Endothelial cell (in vitro differentiated cells): Measurements from ENCODE around the gene ADCY5. TPM values are rescaled to one million over a fixed set of nuclear protein-coding genes. Genes with fewer than 3 reads are reported as not detected.
"Not testable (repeated sequence)": the region's sequence is repeated elsewhere in the genome, so short reads cannot be mapped to it uniquely, and the experiment has no call there.

Source experiments
- DNase-seq: peaks from one replicate; pipeline ENCODE4 v3.0.0; 2021; ENCODE audit warnings: low spot score
- H3K27ac Mint-ChIP-seq: one replicate; pipeline ENCODE4 v1.8.0; 2021; ENCODE audit warnings: mixed read lengths, inconsistent platforms; ENCODE audit not compliant: unreplicated experiment
- H3K27me3 Mint-ChIP-seq: one replicate; pipeline ENCODE4 v1.8.0; 2021; ENCODE audit warnings: mild to moderate bottlenecking, moderate library complexity, mixed read lengths, inconsistent platforms; ENCODE audit not compliant: unreplicated experiment
- H3K36me3 Mint-ChIP-seq: one replicate; pipeline ENCODE4 v1.8.0; 2021; ENCODE audit warnings: mild to moderate bottlenecking, low read depth, mixed read lengths, inconsistent platforms; ENCODE audit not compliant: unreplicated experiment
- H3K4me1 Mint-ChIP-seq: one replicate; pipeline ENCODE4 v1.8.0; 2021; ENCODE audit warnings: mild to moderate bottlenecking, mixed read lengths, inconsistent platforms; ENCODE audit not compliant: unreplicated experiment
- H3K4me3 Mint-ChIP-seq: one replicate; pipeline ENCODE4 v1.8.0; 2021; ENCODE audit warnings: mild to moderate bottlenecking, mixed read lengths, inconsistent platforms; ENCODE audit not compliant: unreplicated experiment
- H3K9me3 Mint-ChIP-seq: one replicate; pipeline ENCODE4 v1.8.0; 2021; ENCODE audit warnings: mixed read lengths, inconsistent platforms; ENCODE audit not compliant: unreplicated experiment
- total RNA-seq: library from RNA; stranded (reverse); fragmentation: NEBNext Ultra II Directional; extraction: Animal tissue kit (Norgen Biotek cat#: 25700); gene quantifications from one replicate; pipeline ENCODE4 v1.2.1, GENCODE V29; 2021; ENCODE audit not compliant: unreplicated experiment
- TF ChIP-seq, protein P1 (sequence below): fragments of 200-600 bp; sonication (generic); IDR thresholded peaks from one replicate; pipeline ENCODE4 v1.5.0; 2021; ENCODE audit warnings: antibody characterized with exemption; ENCODE audit not compliant: unreplicated experiment

The ADCY5 gene
- total RNA-seq, 1 donor from 2014 or later = 1.0 TPM

DNA sequence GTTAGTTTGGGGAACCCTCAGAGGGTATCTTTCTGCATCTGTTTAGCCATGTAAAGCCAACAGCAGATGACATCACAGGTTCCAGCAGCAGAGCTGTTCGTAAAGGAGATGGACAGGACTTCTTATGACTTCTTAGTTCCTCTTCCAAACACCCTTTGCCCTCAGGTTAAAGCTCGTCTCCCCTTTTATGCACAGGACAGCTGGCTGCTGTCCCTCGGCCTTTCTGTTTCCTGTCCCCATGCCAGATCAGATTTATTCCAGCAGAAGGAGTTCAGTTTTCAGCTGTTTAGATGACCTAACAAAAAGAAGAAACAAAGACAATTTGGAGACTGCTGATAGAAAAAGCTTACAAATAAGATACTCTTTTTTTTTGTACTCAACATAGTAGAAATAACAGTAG, 202.0 kb downstream of the ADCY5 start:
- no peak for DNase-seq
- H3K27ac Mint-ChIP-seq = no peak overlapping the region
- H3K9me3 Mint-ChIP-seq = no peaks in the 10 kb centered on the region
- H3K27me3 Mint-ChIP-seq = no peaks in the 10 kb centered on the region
- H3K4me1 Mint-ChIP-seq = no peaks in the 10 kb centered on the region
- no peaks in the 10 kb centered on the region for H3K36me3 Mint-ChIP-seq
- H3K4me3 Mint-ChIP-seq = no peak overlapping the region
- TF ChIP-seq, protein P1, sequence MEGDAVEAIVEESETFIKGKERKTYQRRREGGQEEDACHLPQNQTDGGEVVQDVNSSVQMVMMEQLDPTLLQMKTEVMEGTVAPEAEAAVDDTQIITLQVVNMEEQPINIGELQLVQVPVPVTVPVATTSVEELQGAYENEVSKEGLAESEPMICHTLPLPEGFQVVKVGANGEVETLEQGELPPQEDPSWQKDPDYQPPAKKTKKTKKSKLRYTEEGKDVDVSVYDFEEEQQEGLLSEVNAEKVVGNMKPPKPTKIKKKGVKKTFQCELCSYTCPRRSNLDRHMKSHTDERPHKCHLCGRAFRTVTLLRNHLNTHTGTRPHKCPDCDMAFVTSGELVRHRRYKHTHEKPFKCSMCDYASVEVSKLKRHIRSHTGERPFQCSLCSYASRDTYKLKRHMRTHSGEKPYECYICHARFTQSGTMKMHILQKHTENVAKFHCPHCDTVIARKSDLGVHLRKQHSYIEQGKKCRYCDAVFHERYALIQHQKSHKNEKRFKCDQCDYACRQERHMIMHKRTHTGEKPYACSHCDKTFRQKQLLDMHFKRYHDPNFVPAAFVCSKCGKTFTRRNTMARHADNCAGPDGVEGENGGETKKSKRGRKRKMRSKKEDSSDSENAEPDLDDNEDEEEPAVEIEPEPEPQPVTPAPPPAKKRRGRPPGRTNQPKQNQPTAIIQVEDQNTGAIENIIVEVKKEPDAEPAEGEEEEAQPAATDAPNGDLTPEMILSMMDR = no peak

DNA sequence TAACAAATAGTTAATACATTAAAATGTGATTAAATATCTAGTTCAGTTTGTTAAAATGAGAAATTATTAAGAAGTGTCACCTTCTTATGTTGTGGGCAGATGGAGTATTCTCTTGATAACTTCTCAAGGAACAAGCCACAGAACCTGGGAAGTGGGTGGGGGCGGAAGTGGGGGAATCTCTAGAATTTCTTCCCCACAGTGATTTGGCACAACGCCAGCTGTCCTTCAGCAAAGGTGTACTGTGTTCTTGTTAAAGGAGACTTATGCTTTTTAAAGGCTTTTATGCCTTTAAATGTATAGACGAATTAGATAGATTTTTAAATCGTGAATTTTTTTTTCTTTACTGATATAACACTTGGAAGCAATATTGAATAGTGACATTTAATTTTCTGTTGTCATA, 204.8 kb downstream of the ADCY5 start:
- Mint-ChIP-seq H3K9me3 (no peaks in the 10 kb centered on the region), H3K4me3 (no peak overlapping the region), H3K36me3 (no peaks in the 10 kb centered on the region), H3K27me3 (no peaks in the 10 kb centered on the region), H3K4me1 (no peaks in the 10 kb centered on the region), H3K27ac (no peak overlapping the region)
- TF ChIP-seq, protein P1 = no peak
- no peak for DNase-seq

GRCh38 chr3:123239756-123240155, 209.1 kb downstream of the ADCY5 start:
- Mint-ChIP-seq H3K9me3 (no peaks in the 10 kb centered on the region), H3K4me3 (no peak overlapping the region), H3K27ac (no peak overlapping the region), H3K27me3 (peaks cover 2% of the 10 kb centered on the region), H3K4me1 (no peaks in the 10 kb centered on the region), H3K36me3 (no peaks in the 10 kb centered on the region)
- no peak for DNase-seq
- TF ChIP-seq, protein P1 = no peak

GRCh38 chr3:123239186-123239585, 209.7 kb downstream of the ADCY5 start:
- not testable (repeated sequence) for DNase-seq, H3K36me3 Mint-ChIP-seq, H3K27ac Mint-ChIP-seq, H3K27me3 Mint-ChIP-seq, H3K4me3 Mint-ChIP-seq, H3K9me3 Mint-ChIP-seq, H3K4me1 Mint-ChIP-seq

- no peaks in the 10 kb centered on the region for H3K4me1 Mint-ChIP-seq
- no peaks in the 10 kb centered on the region for H3K36me3 Mint-ChIP-seq
- DNase-seq = no peak
- TF ChIP-seq, protein P1 = no peak
- peaks cover 2% of the 10 kb centered on the region for H3K27me3 Mint-ChIP-seq
- no peak overlapping the region for H3K4me3 Mint-ChIP-seq
- H3K27ac Mint-ChIP-seq = no peak overlapping the region
- H3K9me3 Mint-ChIP-seq = no peaks in the 10 kb centered on the region
Measured at GRCh38 chr3:123236902-123237301, 212.0 kb downstream of the ADCY5 start.

Other genes starting within 250 kb of the ADCY5 start
- 14.9 TPM for gene SEC22A, start 247.1 kb downstream of the ADCY5 start, total RNA-seq
- gene HACD2, start 136.0 kb upstream of the ADCY5 start, total RNA-seq = 13.9 TPM